C4-2B (cell line): ENCODE data around the gene ABHD17A.

ENCODE experiments used
- H3K27ac ChIP-seq: fragments of 450-650 bp; 2 replicates; pipeline ENCODE4 v1.5.1; 2017
- CTCF ChIP-seq: fragments of 450-650 bp; conservative IDR thresholded peaks from 2 replicates; pipeline ENCODE4 v1.5.1; 2017; ENCODE audit warnings: mild to moderate bottlenecking
- ZFX ChIP-seq: fragments of 450-650 bp; IDR thresholded peaks from 2 replicates; pipeline ENCODE4 v1.6.1; 2017

ABHD17A gene

DNA sequence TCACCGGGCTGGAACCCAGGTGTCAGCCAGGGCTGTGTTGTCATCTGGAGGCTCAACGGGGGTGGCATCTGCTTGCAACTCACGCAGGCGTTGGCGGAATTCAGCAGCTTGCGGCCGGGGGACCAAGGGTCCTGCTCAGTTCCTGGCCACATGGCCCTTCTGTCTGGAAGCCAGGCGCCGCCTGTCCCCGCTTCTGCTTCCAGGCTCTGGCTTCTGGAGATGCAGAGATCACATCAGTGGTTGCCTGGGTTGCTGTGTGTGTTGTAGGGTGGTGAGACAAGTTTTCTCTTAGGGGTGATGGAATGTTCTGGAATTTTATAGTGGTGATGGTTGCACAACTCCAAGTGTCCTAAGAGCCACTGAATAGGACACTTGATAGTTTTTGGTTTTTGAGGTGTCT, 24.9 kb upstream of the ABHD17A start:
- TF ChIP-seq CTCF (no peak), ZFX (no peak)
- peak overlapping the region; percentile 93; the same call in 1 of the 2 replicates for H3K27ac ChIP-seq

DNA sequence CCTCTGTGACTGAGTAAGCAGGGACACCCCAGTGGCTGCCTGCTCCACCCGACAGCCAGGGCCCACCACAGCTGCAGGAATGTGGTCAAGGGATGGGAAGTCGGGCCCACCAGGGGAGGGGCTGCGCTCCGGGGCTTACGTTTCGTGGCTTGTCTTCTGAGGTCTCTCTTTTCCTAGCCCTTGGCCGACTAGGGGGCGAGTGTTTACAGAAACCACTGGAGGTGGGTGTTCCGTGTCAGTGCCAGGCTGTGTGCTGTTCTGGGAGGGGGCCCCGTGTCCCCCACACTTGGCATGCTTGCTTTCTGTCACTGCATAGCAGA, 24.4 kb upstream of the ABHD17A start:
- H3K27ac ChIP-seq, result peak overlapping the region; percentile 93
- TF ChIP-seq CTCF (no peak), ZFX (no peak)

DNA sequence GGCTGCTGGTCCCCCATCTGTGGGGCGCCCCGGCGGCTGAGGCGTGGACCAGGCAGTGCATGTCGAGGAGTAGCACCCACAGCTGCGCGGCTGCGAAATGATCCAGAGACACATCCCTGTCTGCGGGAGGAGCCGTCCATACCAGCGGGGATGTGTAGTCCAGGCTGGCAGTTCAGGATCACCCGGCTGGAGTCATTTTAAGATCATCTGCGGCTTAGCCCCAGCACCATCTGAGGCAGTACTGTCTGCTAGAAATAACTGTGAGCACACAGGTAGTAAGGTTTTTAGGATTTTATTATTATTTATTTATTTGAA, 23.0 kb upstream of the ABHD17A start:
- H3K27ac ChIP-seq, result peak overlapping the region; percentile 93
- no peak for TF ChIP-seq ZFX
- no peak for TF ChIP-seq CTCF

DNA sequence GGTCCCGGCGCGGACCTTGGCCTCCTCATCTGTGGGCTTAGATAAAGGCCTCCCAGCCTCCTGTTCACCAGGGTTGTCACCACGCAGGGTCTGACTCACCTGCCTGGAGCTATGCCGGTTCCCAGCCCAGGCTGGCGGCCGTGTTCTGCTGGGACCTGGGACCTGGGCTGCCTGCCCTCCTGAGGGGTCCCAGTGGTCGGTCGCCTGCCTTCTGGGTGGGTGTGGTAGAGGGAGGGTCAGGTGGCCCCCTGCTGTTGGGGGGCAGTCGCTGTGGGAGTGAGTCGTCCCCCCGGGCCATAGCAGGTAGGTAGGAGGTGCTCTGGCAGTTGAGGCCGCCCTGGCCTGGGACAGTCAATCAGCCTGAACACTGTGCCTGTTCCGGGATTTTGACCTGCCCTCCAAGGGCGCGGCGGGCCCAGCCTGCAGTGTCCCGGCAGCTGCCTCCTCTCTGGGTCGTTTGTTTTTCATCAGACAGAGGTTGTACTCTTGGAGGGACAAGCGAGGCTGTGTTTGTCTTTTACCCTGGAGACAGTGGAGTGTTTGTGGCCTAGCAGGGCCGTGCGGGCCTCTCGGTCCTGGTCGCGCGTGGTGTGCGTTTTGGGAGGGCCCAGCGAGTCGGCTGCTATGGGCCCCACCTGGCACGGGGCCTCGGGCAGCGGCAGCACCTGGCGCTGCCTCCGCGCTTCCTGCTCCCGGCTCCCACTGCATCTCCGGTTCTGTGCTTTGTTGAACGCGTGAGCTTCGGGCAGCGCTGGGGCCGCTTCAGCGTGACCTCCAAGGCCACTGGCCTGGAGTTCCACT, 22.5 kb upstream of the ABHD17A start:
- TF ChIP-seq ZFX, result peak; percentile 90; the same call in 1 of the 2 replicates
- TF ChIP-seq CTCF, result no peak
- H3K27ac ChIP-seq, result peak overlapping the region; percentile 93

GRCh38 chr19:1906985-1907562, 21.8 kb upstream of the ABHD17A start:
- no peak for TF ChIP-seq ZFX
- TF ChIP-seq CTCF, result no peak
- H3K27ac ChIP-seq, result peak overlapping the region; percentile 93

GRCh38 chr19:1905863-1906375, 20.6 kb upstream of the ABHD17A start:
- peak overlapping the region; percentile 93 for H3K27ac ChIP-seq
- TF ChIP-seq CTCF (no peak), ZFX (no peak)

GRCh38 chr19:1905110-1905862, 20.0 kb upstream of the ABHD17A start, which contains the start of the genes ADAT3 and SCAMP4:
ADAT3 (plus strand) TSS chr19:1905399; CDS start chr19:1912048, 6,649 bp downstream.
SCAMP4 (plus strand) TSS chr19:1905399; CDS start chr19:1915020, 9,621 bp downstream.
- peak within 1 kb of the TSS; percentile 93 for H3K27ac ChIP-seq
- TF ChIP-seq CTCF, result no peak
- TF ChIP-seq ZFX, result no peak; the same call in 1 of the 2 replicates
